ENCODE data around the gene TMEM164.

The TMEM164 gene

GRCh38 chrX:110059410-110059809 is 56.5 kb downstream of the TMEM164 start:
- no peak overlapping the region for H3K27ac Mint-ChIP-seq
- H3K4me3 Mint-ChIP-seq = no peak overlapping the region
- H3K27me3 Mint-ChIP-seq = peaks cover 21% of the 10 kb centered on the region
- peaks cover 6% of the 10 kb centered on the region for H3K4me1 Mint-ChIP-seq (ENCODE audit: low read depth)
- H3K36me3 Mint-ChIP-seq (ENCODE audit: low read depth) = peaks cover 8% of the 10 kb centered on the region
- H3K9me3 Mint-ChIP-seq = no peaks in the 10 kb centered on the region
- no peak for DNase-seq

- H3K27ac Mint-ChIP-seq = no peak overlapping the region
- peaks cover 3% of the 10 kb centered on the region for H3K36me3 Mint-ChIP-seq (ENCODE audit: low read depth)
- peaks cover 6% of the 10 kb centered on the region for H3K4me1 Mint-ChIP-seq (ENCODE audit: low read depth)
These were observed 57.4 kb downstream of the TMEM164 start for GRCh38 chrX:110060317-110060716.

GRCh38 chrX:110060846-110061537 is 58.1 kb downstream of the TMEM164 start:
- DNase-seq = no peak
- H3K36me3 Mint-ChIP-seq (ENCODE audit: low read depth) = no peaks in the 10 kb centered on the region

More at GRCh38 chrX:110060317-110060716, 57.4 kb downstream of the TMEM164 start:
- no peaks in the 10 kb centered on the region for H3K9me3 Mint-ChIP-seq
- no peak overlapping the region for H3K4me3 Mint-ChIP-seq
- peaks cover 21% of the 10 kb centered on the region for H3K27me3 Mint-ChIP-seq
- no peak for DNase-seq

GRCh38 chrX:110062919-110063318 is 60.0 kb downstream of the TMEM164 start:
- no peak overlapping the region for H3K27ac Mint-ChIP-seq
- H3K36me3 Mint-ChIP-seq (ENCODE audit: low read depth) = peaks cover 8% of the 10 kb centered on the region
- H3K27me3 Mint-ChIP-seq = peaks cover 24% of the 10 kb centered on the region
- no peaks in the 10 kb centered on the region for H3K4me1 Mint-ChIP-seq (ENCODE audit: low read depth)
- no peaks in the 10 kb centered on the region for H3K9me3 Mint-ChIP-seq
- no peak overlapping the region for H3K4me3 Mint-ChIP-seq
- no peak for DNase-seq

More at GRCh38 chrX:110060846-110061537, 58.1 kb downstream of the TMEM164 start:
- Mint-ChIP-seq H3K27me3 (peaks cover 17% of the 10 kb centered on the region), H3K4me1 (ENCODE audit: low read depth) (peaks cover 6% of the 10 kb centered on the region), H3K27ac (no peak overlapping the region), H3K4me3 (no peak overlapping the region), H3K9me3 (no peaks in the 10 kb centered on the region)

GRCh38 chrX:110066488-110067225 is 63.7 kb downstream of the TMEM164 start:
- Mint-ChIP-seq H3K9me3 (no peaks in the 10 kb centered on the region), H3K27ac (no peak overlapping the region), H3K27me3 (peaks cover 10% of the 10 kb centered on the region), H3K4me3 (no peak overlapping the region), H3K4me1 (ENCODE audit: low read depth) (no peaks in the 10 kb centered on the region), H3K36me3 (ENCODE audit: low read depth) (peaks cover 13% of the 10 kb centered on the region)
- DNase-seq = no peak

GRCh38 chrX:110070970-110071369 is 68.1 kb downstream of the TMEM164 start:
- peaks cover 5% of the 10 kb centered on the region for H3K9me3 Mint-ChIP-seq
- DNase-seq = no peak
- peaks cover 14% of the 10 kb centered on the region for H3K27me3 Mint-ChIP-seq
- H3K4me3 Mint-ChIP-seq = no peak overlapping the region
- H3K36me3 Mint-ChIP-seq (ENCODE audit: low read depth) = peaks cover 42% of the 10 kb centered on the region
- no peaks in the 10 kb centered on the region for H3K4me1 Mint-ChIP-seq (ENCODE audit: low read depth)
- no peak overlapping the region for H3K27ac Mint-ChIP-seq

- H3K36me3 Mint-ChIP-seq (ENCODE audit: low read depth) = peaks cover 5% of the 10 kb centered on the region
- no peak overlapping the region for H3K27ac Mint-ChIP-seq
- H3K4me3 Mint-ChIP-seq = no peak overlapping the region
- DNase-seq = no peak
- peaks cover 21% of the 10 kb centered on the region for H3K27me3 Mint-ChIP-seq
- peaks cover 10% of the 10 kb centered on the region for H3K4me1 Mint-ChIP-seq (ENCODE audit: low read depth)
- H3K9me3 Mint-ChIP-seq = no peaks in the 10 kb centered on the region
These were observed 78.4 kb downstream of the TMEM164 start for GRCh38 chrX:110081320-110081719.

- H3K4me1 Mint-ChIP-seq (ENCODE audit: low read depth) = peaks cover 10% of the 10 kb centered on the region
- no peak for DNase-seq
- peaks cover 1% of the 10 kb centered on the region for H3K36me3 Mint-ChIP-seq (ENCODE audit: low read depth)
- peaks cover 17% of the 10 kb centered on the region for H3K27me3 Mint-ChIP-seq
- no peak overlapping the region for H3K4me3 Mint-ChIP-seq
- no peaks in the 10 kb centered on the region for H3K9me3 Mint-ChIP-seq
- no peak overlapping the region for H3K27ac Mint-ChIP-seq
These were observed 78.8 kb downstream of the TMEM164 start for GRCh38 chrX:110081740-110082139.

GRCh38 chrX:110082161-110082560 is 79.2 kb downstream of the TMEM164 start:
- Mint-ChIP-seq H3K4me3 (no peak overlapping the region), H3K27me3 (peaks cover 17% of the 10 kb centered on the region), H3K9me3 (no peaks in the 10 kb centered on the region), H3K4me1 (ENCODE audit: low read depth) (peaks cover 13% of the 10 kb centered on the region), H3K36me3 (ENCODE audit: low read depth) (peaks cover 1% of the 10 kb centered on the region), H3K27ac (no peak overlapping the region)
- DNase-seq = no peak

- Mint-ChIP-seq H3K9me3 (no peaks in the 10 kb centered on the region), H3K27me3 (peaks cover 14% of the 10 kb centered on the region), H3K4me1 (ENCODE audit: low read depth) (peaks cover 26% of the 10 kb centered on the region), H3K4me3 (no peak overlapping the region), H3K36me3 (ENCODE audit: low read depth) (peaks cover 2% of the 10 kb centered on the region), H3K27ac (no peak overlapping the region)
- DNase-seq = no peak
These were observed 83.4 kb downstream of the TMEM164 start for GRCh38 chrX:110086162-110086915.

GRCh38 chrX:110086916-110087484 is 84.1 kb downstream of the TMEM164 start:
- H3K4me3 Mint-ChIP-seq = no peak overlapping the region
- H3K9me3 Mint-ChIP-seq = no peaks in the 10 kb centered on the region

GRCh38 chrX:110087485-110088356 is 84.8 kb downstream of the TMEM164 start:
- H3K4me1 Mint-ChIP-seq (ENCODE audit: low read depth) = peaks cover 26% of the 10 kb centered on the region
- DNase-seq = no peak
- H3K36me3 Mint-ChIP-seq (ENCODE audit: low read depth) = peaks cover 8% of the 10 kb centered on the region
- peaks cover 23% of the 10 kb centered on the region for H3K27me3 Mint-ChIP-seq
- H3K27ac Mint-ChIP-seq = peak overlapping the region; percentile 67
- no peaks in the 10 kb centered on the region for H3K9me3 Mint-ChIP-seq
- no peak overlapping the region for H3K4me3 Mint-ChIP-seq

More at GRCh38 chrX:110086916-110087484, 84.1 kb downstream of the TMEM164 start:
- Mint-ChIP-seq H3K27ac (peak overlapping the region; percentile 67), H3K27me3 (peaks cover 18% of the 10 kb centered on the region), H3K4me1 (ENCODE audit: low read depth) (peaks cover 26% of the 10 kb centered on the region), H3K36me3 (ENCODE audit: low read depth) (peaks cover 5% of the 10 kb centered on the region)
- DNase-seq = no peak

- no peak for DNase-seq
- H3K4me1 Mint-ChIP-seq (ENCODE audit: low read depth) = peaks cover 26% of the 10 kb centered on the region
- H3K4me3 Mint-ChIP-seq = no peak overlapping the region
- H3K27ac Mint-ChIP-seq = no peak overlapping the region
- no peaks in the 10 kb centered on the region for H3K9me3 Mint-ChIP-seq
- peaks cover 25% of the 10 kb centered on the region for H3K27me3 Mint-ChIP-seq
- H3K36me3 Mint-ChIP-seq (ENCODE audit: low read depth) = peaks cover 10% of the 10 kb centered on the region
These were observed 86.9 kb downstream of the TMEM164 start for GRCh38 chrX:110089656-110090403.

All from activated T-cell treated with anti-CD3 and anti-CD28 coated beads, Interleukin-2, amount 50 U/mL, for 24 hours (primary cell).